Cardiac muscle cell (in vitro differentiated cells and primary cell): Measurements from ENCODE around the gene CBARP. TPM values are rescaled to one million over a fixed set of nuclear protein-coding genes. Genes with fewer than 3 reads are reported as not detected.

ENCODE experiments used
- DNase-seq, 2 donors: peaks; one replicate each; pipeline versions ENCODE4 v3.0.0 to v3.0.0-alpha.2; 2010 to 2017; ENCODE audit warnings: low read depth in 1 of 2, low spot score in 1 of 2
- H3K27ac ChIP-seq: fragments of 200-600 bp; sonication (generic); 2 replicates; pipeline ENCODE4 v1.5.1; 2016
- H3K27me3 ChIP-seq: fragments of 200-600 bp; sonication (generic); 2 replicates; pipeline ENCODE4 v1.6.0; 2016; ENCODE audit warnings: control low read depth
- H3K36me3 ChIP-seq: fragments of 200-600 bp; sonication (generic); 2 replicates; pipeline ENCODE4 v1.5.1; 2016; ENCODE audit warnings: control low read depth
- H3K4me1 ChIP-seq: fragments of 200-600 bp; sonication (generic); 2 replicates; pipeline ENCODE4 v1.8.1; 2017; ENCODE audit warnings: low read depth, mild to moderate bottlenecking, mixed run types
- H3K4me3 ChIP-seq: fragments of 200-600 bp; sonication (generic); 2 replicates; pipeline ENCODE4 v1.5.1; 2016; ENCODE audit warnings: mild to moderate bottlenecking
- H3K9me3 ChIP-seq: fragments of 200-600 bp; sonication (generic); 2 replicates; pipeline ENCODE4 v1.5.1; 2017; ENCODE audit warnings: low read depth, mild to moderate bottlenecking, control low read depth
- polyA plus RNA-seq: library from polyadenylated mRNA; unstranded; fragments of >200 nt; fragmentation: Nextera tagmentation; extraction: Ambion mirVana; gene quantifications from 2 replicates; pipeline ENCODE4 v1.2.1, GENCODE V29; 2016
- total RNA-seq: library from RNA; depleted of rRNA; stranded (reverse); fragments of >200 nt; gene quantifications from 2 replicates; pipeline ENCODE4 v1.2.3, GENCODE V29; 2016
- TF ChIP-seq, protein P1 (sequence below): IDR thresholded peaks from 2 replicates; pipeline ENCODE4 v1.5.1; 2012; ENCODE audit warnings: low read depth, mild to moderate bottlenecking, low read length

Gene CBARP
- total and polyA plus RNA-seq, 2 experiments from 2014 or later = 22.1 to 29.1 TPM

DNA sequence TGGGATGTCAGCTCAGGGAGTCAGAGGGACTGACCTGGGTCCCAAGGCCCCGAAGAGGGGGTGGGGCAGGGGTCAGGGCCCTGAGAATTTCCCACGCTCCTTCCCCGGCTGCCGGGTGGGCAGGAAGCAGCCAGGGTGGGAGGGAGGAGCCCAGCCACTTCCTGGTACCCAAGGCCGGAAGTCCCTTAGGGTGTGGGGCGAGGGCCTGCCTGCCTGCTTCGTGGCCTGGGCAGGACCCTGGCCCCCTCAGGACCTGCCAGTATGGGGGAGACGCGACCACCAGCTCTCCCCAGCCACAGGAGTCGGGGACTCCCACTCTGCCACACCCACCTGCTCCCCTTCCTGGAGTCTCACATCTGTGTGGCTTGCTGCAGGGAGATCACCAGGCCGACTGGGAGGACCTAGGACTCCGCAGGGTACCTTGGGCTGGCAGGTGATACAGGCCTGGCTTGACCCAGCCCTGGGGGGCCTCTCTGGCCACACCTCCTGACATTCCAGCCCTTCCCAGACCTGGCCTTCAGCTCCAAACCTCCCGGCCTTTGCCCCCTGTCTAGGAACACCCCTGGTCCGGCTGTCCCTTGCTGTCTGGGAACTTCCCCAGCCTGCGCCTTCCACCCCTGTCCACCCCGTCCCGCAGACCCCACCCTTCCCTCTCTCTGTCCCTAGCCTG lies 21.5 kb upstream of the CBARP start:
- Histone ChIP-seq H3K4me3 (no peak overlapping the region), H3K9me3 (no peaks in the 10 kb centered on the region), H3K27me3 (no peaks in the 10 kb centered on the region), H3K4me1 (peaks cover 21% of the 10 kb centered on the region), H3K36me3 (peaks cover 34% of the 10 kb centered on the region), H3K27ac (peak overlapping the region; percentile 53)
- TF ChIP-seq, protein P1, sequence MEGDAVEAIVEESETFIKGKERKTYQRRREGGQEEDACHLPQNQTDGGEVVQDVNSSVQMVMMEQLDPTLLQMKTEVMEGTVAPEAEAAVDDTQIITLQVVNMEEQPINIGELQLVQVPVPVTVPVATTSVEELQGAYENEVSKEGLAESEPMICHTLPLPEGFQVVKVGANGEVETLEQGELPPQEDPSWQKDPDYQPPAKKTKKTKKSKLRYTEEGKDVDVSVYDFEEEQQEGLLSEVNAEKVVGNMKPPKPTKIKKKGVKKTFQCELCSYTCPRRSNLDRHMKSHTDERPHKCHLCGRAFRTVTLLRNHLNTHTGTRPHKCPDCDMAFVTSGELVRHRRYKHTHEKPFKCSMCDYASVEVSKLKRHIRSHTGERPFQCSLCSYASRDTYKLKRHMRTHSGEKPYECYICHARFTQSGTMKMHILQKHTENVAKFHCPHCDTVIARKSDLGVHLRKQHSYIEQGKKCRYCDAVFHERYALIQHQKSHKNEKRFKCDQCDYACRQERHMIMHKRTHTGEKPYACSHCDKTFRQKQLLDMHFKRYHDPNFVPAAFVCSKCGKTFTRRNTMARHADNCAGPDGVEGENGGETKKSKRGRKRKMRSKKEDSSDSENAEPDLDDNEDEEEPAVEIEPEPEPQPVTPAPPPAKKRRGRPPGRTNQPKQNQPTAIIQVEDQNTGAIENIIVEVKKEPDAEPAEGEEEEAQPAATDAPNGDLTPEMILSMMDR = no peak
- peak in 1 of 2 donors; percentile 68 for DNase-seq

- no peak for DNase-seq
- Histone ChIP-seq H3K4me3 (no peak overlapping the region), H3K4me1 (peaks cover 21% of the 10 kb centered on the region)
Observed at GRCh38 chr19:1258707-1259205, 21.0 kb upstream of the CBARP start.

DNA sequence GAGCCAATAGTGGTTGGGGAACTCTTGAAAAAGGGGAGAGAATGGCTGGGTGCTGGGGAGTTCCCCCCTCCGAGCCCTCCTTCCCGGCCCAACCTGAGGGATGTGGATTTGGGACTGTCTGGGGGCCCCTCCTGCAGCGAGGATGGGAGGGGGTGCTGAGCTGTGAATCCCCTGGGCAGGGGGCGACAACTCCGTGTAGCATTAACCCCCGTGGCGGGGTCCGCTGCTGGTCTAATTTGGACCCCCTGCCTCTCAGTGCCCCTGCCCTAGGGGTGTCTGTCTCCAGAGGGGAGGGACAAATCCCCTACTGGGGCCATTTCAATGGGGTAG lies 20.3 kb upstream of the CBARP start:
- Histone ChIP-seq H3K27ac (peak overlapping the region; percentile 64), H3K4me1 (peaks cover 21% of the 10 kb centered on the region)

More at GRCh38 chr19:1258707-1259205, 21.0 kb upstream of the CBARP start:
- Histone ChIP-seq H3K27me3 (no peaks in the 10 kb centered on the region), H3K9me3 (no peaks in the 10 kb centered on the region), H3K27ac (peak overlapping the region; percentile 64), H3K36me3 (peaks cover 39% of the 10 kb centered on the region)
- TF ChIP-seq, protein P1 = no peak

DNA sequence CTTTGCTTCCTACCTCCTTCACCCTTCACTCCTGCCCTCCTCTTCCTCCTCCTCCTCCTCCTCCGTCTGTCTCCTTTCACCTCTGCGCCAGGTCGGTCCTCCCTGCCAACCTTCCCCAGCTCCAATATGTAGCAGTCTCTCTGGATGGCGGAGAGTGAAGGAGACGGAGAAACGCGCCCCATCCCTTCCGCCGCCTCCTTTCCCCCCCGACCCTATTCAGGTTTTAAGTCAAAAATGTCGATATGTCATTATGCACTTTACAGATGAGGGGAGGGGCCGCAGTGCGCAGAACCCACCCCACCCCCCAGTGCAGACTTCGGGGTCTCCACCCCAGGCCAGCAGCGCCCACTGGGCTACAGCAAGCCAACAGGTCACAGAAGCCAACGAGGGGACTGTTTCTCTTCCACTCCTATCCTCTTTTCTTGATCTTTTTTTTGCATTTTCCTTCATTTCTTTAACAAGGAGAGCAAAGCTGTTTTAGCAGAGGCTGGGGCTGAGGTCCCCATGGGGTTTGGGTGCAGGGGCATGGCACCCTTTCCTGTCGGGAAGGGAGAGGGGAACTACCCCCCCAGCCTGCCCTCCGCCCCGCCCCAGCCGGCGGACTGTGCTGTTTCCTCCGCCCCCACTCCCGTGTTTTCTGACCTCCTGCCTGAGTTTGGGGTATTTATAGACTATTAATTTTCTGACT lies 19.8 kb upstream of the CBARP start:
- Histone ChIP-seq H3K27me3 (no peaks in the 10 kb centered on the region), H3K36me3 (peaks cover 44% of the 10 kb centered on the region), H3K4me1 (peaks cover 21% of the 10 kb centered on the region), H3K27ac (peak overlapping the region; percentile 64), H3K4me3 (no peak overlapping the region), H3K9me3 (no peaks in the 10 kb centered on the region)
- TF ChIP-seq, protein P1 = no peak
- DNase-seq = no peak

More for the DNA sequence above, 20.3 kb upstream of the CBARP start:
- Histone ChIP-seq H3K4me3 (no peak overlapping the region), H3K27me3 (no peaks in the 10 kb centered on the region), H3K36me3 (peaks cover 44% of the 10 kb centered on the region), H3K9me3 (no peaks in the 10 kb centered on the region)
- TF ChIP-seq, protein P1 = no peak
- DNase-seq = no peak

DNA sequence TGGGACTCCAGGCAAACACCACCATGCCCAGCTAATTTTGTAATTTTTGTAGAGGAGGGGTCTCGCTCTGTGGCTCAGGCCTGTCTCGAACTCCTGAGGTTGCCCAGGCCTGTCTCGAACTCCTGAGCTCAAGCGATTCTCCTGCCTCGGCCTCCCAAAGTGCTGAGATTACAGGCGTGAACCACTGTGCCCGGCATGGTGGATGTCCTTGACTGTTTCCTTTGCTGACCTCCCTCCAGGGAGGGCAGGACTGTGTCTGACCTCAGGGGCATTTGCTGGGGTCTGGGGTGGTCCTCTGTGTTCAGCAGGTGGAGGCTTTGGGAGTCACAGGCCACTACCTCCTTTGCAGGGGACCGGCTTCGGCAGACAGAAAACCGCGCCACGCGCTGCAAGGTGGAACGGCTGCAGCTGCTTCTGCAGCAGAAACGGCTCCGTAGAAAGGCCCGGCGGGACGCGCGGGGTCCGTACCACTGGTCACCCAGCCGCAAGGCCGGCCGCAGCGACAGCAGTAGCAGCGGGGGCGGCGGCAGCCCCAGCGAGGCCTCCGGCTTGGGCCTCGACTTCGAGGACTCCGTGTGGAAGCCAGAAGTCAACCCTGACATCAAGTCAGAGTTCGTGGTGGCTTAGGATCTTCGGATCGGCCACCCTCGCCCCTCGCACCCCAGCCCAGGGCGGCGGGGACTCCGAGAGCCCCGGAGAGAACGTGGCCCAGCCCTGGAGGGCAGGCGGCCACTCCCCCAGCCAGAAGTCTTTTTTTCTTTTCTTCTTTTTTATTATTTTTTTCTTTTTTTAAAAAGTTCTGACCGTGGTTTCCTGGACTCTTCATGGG lies 19.1 kb upstream of the CBARP start:
- TF ChIP-seq, protein P1 = no peak
- Histone ChIP-seq H3K4me3 (no peak overlapping the region), H3K27ac (peak overlapping the region; percentile 64), H3K9me3 (no peaks in the 10 kb centered on the region), H3K4me1 (peaks cover 21% of the 10 kb centered on the region), H3K27me3 (no peaks in the 10 kb centered on the region), H3K36me3 (peaks cover 44% of the 10 kb centered on the region)
- DNase-seq = no peak
